Coronary artery (tissue), 2 donors: ENCODE data around the gene FOSL2.
"Not testable (repeated sequence)": the region's sequence is repeated elsewhere in the genome, so short reads cannot be mapped to it uniquely, and the experiment has no call there.

Experiments used
- DNase-seq: peaks from one replicate; pipeline ENCODE4 v3.0.0-alpha.2; 2017; ENCODE audit warnings: low spot score
- H3K27ac ChIP-seq, 2 donors: fragments of 200-600 bp; sonication (generic); one replicate each; pipeline ENCODE4 v1.5.1; 2016 to 2019
- H3K4me3 ChIP-seq: fragments of 200-600 bp; sonication (generic); 2 replicates; pipeline ENCODE4 v1.5.1; 2016; ENCODE audit warnings: mild to moderate bottlenecking, moderate library complexity
- CTCF ChIP-seq: fragments of 200-600 bp; sonication (generic); IDR thresholded peaks from one replicate; pipeline ENCODE4 v1.5.1; 2019; ENCODE audit warnings: antibody characterized with exemption

Gene FOSL2

GRCh38 chr2:28366496-28367282 lies 26.0 kb upstream of the FOSL2 start:
- DNase-seq, result no peak
- Histone ChIP-seq H3K4me3 (no peak overlapping the region), H3K27ac (no peak overlapping the region)
- TF ChIP-seq CTCF, result no peak

- TF ChIP-seq CTCF, result no peak
- Histone ChIP-seq H3K4me3 (no peak overlapping the region), H3K27ac (no peak overlapping the region)
- DNase-seq, result no peak
These were observed 24.8 kb upstream of the FOSL2 start for GRCh38 chr2:28367667-28368356.

GRCh38 chr2:28368357-28368798 lies 24.3 kb upstream of the FOSL2 start:
- Histone ChIP-seq H3K27ac (no peak overlapping the region), H3K4me3 (no peak overlapping the region)
- DNase-seq, result no peak
- no peak for TF ChIP-seq CTCF

- Histone ChIP-seq H3K4me3 (no peak overlapping the region), H3K27ac (no peak overlapping the region)
- DNase-seq, result no peak
- no peak for TF ChIP-seq CTCF
These were observed 23.3 kb upstream of the FOSL2 start for GRCh38 chr2:28369358-28369757.

- no peak for TF ChIP-seq CTCF
- Histone ChIP-seq H3K4me3 (no peak overlapping the region), H3K27ac (no peak overlapping the region)
- no peak for DNase-seq
These were observed 22.3 kb upstream of the FOSL2 start for GRCh38 chr2:28370354-28370753.

GRCh38 chr2:28371728-28372127 lies 20.9 kb upstream of the FOSL2 start:
- not testable (repeated sequence) for DNase-seq, H3K27ac ChIP-seq, H3K4me3 ChIP-seq

GRCh38 chr2:28373854-28374253 lies 18.8 kb upstream of the FOSL2 start:
- TF ChIP-seq CTCF, result no peak
- DNase-seq, result no peak
- no peak overlapping the region for H3K4me3 ChIP-seq
- no peak overlapping the region for H3K27ac ChIP-seq
